PFSK-1 (cell line): ENCODE results near the gene MAS1.

Experiments
- FOXP2 ChIP-seq: optimal IDR thresholded peaks from 2 replicates; pipeline ENCODE3; 2011; ENCODE audit warnings: borderline replicate concordance, control low read depth, inconsistent platforms; ENCODE audit not compliant: insufficient read depth; ENCODE audit errors: extremely low read length, extremely low read depth
- POLR2AphosphoS5 ChIP-seq: IDR thresholded peaks from 2 replicates; pipeline ENCODE4 v1.6.1; 2012; ENCODE audit warnings: low read depth, mild to moderate bottlenecking, control low read depth, low read length, moderate library complexity
- SIN3A ChIP-seq: IDR thresholded peaks from 2 replicates; pipeline ENCODE4 v1.6.1; 2012; ENCODE audit warnings: mild to moderate bottlenecking, low read length, moderate library complexity, borderline replicate concordance; ENCODE audit not compliant: insufficient read depth
- TAF1 ChIP-seq: IDR thresholded peaks from 2 replicates; pipeline ENCODE4 v1.6.1; 2012; ENCODE audit warnings: low read length, control low read depth, borderline replicate concordance; ENCODE audit not compliant: insufficient read depth
- TF ChIP-seq, protein P1 (sequence below), 2 experiments: IDR thresholded peaks; 2 replicates each; pipeline versions ENCODE4 v1.6.1 to v1.8.0; 2011 to 2012; ENCODE audit warnings: low read depth in 2 of 2, low read length in 2 of 2, control low read depth in 1 of 2, inconsistent platforms in 1 of 2, mild to moderate bottlenecking in 1 of 2, moderate library complexity in 1 of 2; ENCODE audit not compliant: insufficient read depth in 1 of 2

DNA sequence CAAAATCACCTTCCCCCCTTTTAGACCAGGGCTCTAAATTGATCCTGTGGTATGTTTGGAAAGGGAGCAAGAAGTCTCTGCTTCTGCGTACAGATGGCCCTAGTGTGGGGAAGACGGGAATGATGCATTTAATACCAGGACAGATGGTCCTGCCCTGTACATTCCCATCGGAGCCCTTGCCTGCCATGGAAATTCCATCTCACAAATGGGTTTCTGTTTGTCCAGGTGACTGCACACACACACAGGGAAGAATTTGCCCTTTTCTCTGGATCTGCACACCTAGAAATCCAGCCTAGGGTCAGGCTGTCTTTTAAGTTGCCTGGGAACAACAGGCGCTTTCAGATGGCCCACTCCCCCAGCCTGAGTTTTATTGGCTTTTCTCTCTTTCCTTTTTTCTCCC, 1.3 kb downstream of the MAS1 start:
- no peak for TF ChIP-seq TAF1
- TF ChIP-seq, protein P1, sequence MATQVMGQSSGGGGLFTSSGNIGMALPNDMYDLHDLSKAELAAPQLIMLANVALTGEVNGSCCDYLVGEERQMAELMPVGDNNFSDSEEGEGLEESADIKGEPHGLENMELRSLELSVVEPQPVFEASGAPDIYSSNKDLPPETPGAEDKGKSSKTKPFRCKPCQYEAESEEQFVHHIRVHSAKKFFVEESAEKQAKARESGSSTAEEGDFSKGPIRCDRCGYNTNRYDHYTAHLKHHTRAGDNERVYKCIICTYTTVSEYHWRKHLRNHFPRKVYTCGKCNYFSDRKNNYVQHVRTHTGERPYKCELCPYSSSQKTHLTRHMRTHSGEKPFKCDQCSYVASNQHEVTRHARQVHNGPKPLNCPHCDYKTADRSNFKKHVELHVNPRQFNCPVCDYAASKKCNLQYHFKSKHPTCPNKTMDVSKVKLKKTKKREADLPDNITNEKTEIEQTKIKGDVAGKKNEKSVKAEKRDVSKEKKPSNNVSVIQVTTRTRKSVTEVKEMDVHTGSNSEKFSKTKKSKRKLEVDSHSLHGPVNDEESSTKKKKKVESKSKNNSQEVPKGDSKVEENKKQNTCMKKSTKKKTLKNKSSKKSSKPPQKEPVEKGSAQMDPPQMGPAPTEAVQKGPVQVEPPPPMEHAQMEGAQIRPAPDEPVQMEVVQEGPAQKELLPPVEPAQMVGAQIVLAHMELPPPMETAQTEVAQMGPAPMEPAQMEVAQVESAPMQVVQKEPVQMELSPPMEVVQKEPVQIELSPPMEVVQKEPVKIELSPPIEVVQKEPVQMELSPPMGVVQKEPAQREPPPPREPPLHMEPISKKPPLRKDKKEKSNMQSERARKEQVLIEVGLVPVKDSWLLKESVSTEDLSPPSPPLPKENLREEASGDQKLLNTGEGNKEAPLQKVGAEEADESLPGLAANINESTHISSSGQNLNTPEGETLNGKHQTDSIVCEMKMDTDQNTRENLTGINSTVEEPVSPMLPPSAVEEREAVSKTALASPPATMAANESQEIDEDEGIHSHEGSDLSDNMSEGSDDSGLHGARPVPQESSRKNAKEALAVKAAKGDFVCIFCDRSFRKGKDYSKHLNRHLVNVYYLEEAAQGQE (IDR thresholded peaks at IDR 0.05; ENCODE audit: insufficient read depth in 1 of 2, low read depth in 2 of 2, low read length in 2 of 2), result no peak
- TF ChIP-seq POLR2AphosphoS5, result no peak
- TF ChIP-seq SIN3A, result no peak
- no peak for TF ChIP-seq FOXP2
